HG03354 (cell line): ENCODE results near the gene NUP93.
A peak's percentile ranks its signal among the peaks of the same experiment; 100 is the strongest.
"Not testable (repeated sequence)": the region's sequence is repeated elsewhere in the genome, so short reads cannot be mapped to it uniquely, and the experiment has no call there.

Source experiments
- ATAC-seq: cut with Tn5 transposase; IDR thresholded peaks from one replicate; pipeline ENCODE4 v1.9.1; 2021; ENCODE audit warnings: mild to moderate bottlenecking; ENCODE audit not compliant: unreplicated experiment, poor library complexity, severe bottlenecking

Gene NUP93

GRCh38 chr16:56880176-56880575, 150.2 kb downstream of the NUP93 start:
- ATAC-seq, result no peak

- ATAC-seq, result no peak
Observed at GRCh38 chr16:56880685-56881084, 150.8 kb downstream of the NUP93 start.

GRCh38 chr16:56882077-56882800, 152.3 kb downstream of the NUP93 start:
- ATAC-seq, result no peak

GRCh38 chr16:56883586-56883985, 153.7 kb downstream of the NUP93 start:
- ATAC-seq, result no peak

- no peak for ATAC-seq
Observed at GRCh38 chr16:56884026-56884582, 154.2 kb downstream of the NUP93 start.

DNA sequence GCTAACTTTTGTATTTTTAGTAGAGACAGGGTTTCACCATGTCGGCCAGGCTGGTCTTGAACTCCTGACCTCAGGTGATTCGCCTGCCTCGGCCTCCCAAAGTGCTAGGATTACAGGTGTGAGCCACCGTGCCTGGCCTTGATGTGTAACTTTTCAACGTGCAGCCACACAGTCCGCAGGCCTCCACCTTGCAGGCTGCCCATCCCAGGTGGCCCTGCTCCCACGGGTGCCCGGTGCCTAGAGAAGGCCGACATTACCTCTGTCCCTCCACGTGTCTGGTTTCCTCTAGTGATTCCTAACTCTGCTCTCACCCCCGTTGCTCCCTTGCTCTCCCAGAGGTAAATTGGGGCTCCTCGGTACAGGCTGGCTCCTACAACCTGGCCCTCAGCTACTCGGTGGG, 155.0 kb downstream of the NUP93 start:
- not testable (repeated sequence) for ATAC-seq

DNA sequence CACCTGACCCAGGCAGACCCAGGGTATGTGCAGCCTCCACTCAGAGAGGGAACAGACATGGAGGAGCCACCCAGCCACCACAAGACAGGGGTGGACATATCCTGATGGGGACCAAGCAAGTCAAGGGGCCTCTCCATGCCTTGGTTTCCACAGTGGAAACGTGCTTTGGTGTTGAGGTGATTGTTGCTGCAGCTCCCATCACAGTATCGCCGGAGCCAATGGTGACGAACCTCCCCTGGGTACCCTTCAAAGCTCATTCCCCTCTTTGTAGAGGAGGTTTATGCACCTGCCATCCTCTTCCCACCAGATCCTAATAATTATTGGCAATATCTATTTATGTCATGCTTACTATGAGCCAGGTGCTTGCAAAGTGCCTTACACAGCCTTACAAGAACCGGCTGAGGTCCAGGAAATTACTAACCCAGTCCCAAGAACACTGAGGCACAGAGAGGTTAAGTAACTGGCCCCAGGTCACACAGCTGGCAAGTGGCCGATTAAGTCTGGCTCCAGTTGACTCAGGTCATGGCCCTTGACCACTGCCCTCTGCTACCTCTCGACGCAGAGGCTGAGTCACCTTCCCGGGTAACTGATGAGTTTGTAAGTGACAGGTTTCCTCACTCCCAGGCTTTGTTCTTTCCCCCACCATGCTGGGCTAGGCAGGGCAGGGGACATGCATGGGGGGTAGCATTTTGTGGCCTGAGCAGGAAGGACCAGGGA, 155.7 kb downstream of the NUP93 start:
- ATAC-seq, result no peak

GRCh38 chr16:56886296-56886695, 156.4 kb downstream of the NUP93 start:
- no peak for ATAC-seq

GRCh38 chr16:56886826-56887225, 156.9 kb downstream of the NUP93 start:
- no peak for ATAC-seq

- no peak for ATAC-seq
Observed at GRCh38 chr16:56888806-56889205, 158.9 kb downstream of the NUP93 start.

- ATAC-seq, result no peak
Observed at GRCh38 chr16:56889206-56889605, 159.3 kb downstream of the NUP93 start.

DNA sequence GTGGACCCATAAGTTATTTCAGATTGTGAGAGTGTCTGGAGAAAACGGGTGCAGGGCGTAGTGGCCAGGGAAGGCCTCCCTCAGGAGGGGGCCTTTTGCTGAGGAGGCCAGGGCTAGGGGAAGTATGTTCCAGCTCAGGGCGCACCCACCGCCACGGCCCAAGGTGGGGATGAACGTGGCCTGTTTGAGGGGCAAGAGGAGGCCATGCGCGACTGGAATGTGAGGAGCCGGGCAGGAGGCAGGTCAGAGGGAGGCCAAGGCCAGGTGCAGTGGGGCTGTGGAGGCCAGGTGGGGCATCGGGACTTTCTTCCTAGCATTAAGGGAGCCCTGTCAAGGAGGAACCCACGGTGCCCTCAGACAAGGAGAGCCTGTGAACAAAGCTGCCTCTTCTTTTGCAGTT, 161.8 kb downstream of the NUP93 start:
- ATAC-seq, result no peak

GRCh38 chr16:56892705-56893104, 162.8 kb downstream of the NUP93 start:
- ATAC-seq, result no peak

GRCh38 chr16:56894331-56894917, 164.5 kb downstream of the NUP93 start:
- no peak for ATAC-seq

DNA sequence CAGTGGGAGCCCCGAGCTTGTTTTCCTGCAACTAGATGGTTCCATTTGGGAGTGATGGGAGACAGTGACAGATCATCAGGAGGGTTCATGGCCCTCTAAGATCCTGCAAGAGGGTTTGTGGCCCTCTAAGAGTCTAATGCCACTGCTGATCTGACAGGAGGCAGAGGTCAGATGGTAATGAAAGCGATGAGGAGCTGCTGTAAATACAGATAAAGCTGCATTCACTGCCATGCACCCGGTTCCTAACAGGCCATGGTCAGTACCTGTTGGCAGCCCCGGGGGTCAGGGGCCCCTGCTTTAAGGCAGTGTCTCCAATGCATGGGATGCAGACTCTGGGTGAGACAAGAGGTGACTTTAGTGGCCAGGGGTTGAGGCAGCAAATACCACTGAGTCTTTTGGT, 165.9 kb downstream of the NUP93 start:
- ATAC-seq, result no peak

GRCh38 chr16:56896244-56896643, 166.3 kb downstream of the NUP93 start:
- no peak for ATAC-seq

GRCh38 chr16:56897026-56897799, 167.3 kb downstream of the NUP93 start:
- ATAC-seq, result no peak

DNA sequence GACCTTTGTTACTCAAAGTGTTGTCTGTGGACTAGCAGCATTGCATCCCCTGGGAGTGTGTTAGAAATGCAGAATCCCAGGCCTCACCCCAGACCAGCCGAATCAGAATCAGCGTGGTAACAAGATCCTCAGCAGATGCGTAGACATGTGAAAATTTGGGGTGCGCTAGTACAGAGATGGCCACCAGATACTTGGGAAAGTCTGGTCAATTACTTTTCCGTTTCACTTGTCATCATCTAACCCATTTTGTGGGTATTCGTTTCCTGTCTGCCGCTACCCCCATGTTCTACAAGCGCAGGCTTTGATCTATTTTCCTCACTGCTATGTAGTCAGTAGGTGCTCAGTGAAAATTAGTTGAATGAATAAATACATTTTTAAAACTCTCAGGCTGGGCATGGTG, 168.9 kb downstream of the NUP93 start:
- peak; percentile 74 for ATAC-seq
